ENCODE results near the gene PDLIM4. TPM values are rescaled to one million over a fixed set of nuclear protein-coding genes. Genes with fewer than 3 reads are reported as not detected.

Gene PDLIM4, protein sequence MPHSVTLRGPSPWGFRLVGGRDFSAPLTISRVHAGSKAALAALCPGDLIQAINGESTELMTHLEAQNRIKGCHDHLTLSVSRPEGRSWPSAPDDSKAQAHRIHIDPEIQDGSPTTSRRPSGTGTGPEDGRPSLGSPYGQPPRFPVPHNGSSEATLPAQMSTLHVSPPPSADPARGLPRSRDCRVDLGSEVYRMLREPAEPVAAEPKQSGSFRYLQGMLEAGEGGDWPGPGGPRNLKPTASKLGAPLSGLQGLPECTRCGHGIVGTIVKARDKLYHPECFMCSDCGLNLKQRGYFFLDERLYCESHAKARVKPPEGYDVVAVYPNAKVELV
- not detected in 2 replicates for polyA plus RNA-seq (2011; rRNA removed)
- polyA plus RNA-seq (2012; cell fraction: cytosol; rRNA removed), result 0.07 and 0.09 TPM in 2 replicates
- polyA plus RNA-seq (2012; cell fraction: nucleus; rRNA removed), result 0.42 and 0.56 TPM in 2 replicates
- polyA plus RNA-seq (2017; fragmentation: RNase III; extraction: RNeasy Plus Mini Kit Qiagen cat#74134 plus additional on column Dnase treatment), result 0.09 to 0.28 TPM (median 0.20 TPM) in 3 replicates
- polyA minus RNA-seq (2011; rRNA and poly(A)+ RNA removed), result 0.39 TPM in 1 of 2 replicates, not detected in the other

- FAIRE-seq, result no peak
- Histone ChIP-seq H3K4me2 (no peak within 1 kb of the TSS), H3K27ac (peak within 1 kb of the TSS in 1 of 2 experiments; percentile 54; a peak in 3 of 6 replicates), H3K9me3 (no peaks in the 10 kb centered on the region), H3K4me3 (no peak within 1 kb of the TSS), H3K4me1 (peaks cover 24% of the 10 kb centered on the region)
- WGBS (ENCODE audit: missing lambda C conversion rate), result 90% methylated on average over 48 of the region's 88 CpGs
- no peak for DNase-seq (ENCODE audit: low read depth in 1 of 2, low spot score in 1 of 2)
- ATAC-seq, result no peak
- POLR2A ChIA-PET, result no interaction called here
- TF ChIP-seq ZC3H11A (IDR thresholded peaks at IDR 0.05) (no peak), KDM5A (IDR thresholded peaks at IDR 0.05) (no peak), NR3C1 (IDR thresholded peaks at IDR 0.05) (no peak), EHF (CRISPR knock-in tag; IDR thresholded peaks at IDR 0.05) (no peak), BHLHE40 (IDR thresholded peaks at IDR 0.05; ENCODE audit: low read depth, low read length) (no peak), CEBPB (IDR thresholded peaks at IDR 0.05) (no peak), GATA3 (IDR thresholded peaks at IDR 0.05; ENCODE audit: borderline replicate concordance) (no peak), HDAC2 (IDR thresholded peaks at IDR 0.05) (no peak), HOXB5 (CRISPR knock-in tag; IDR thresholded peaks at IDR 0.05) (no peak)
- TF ChIP-seq, protein P1, sequence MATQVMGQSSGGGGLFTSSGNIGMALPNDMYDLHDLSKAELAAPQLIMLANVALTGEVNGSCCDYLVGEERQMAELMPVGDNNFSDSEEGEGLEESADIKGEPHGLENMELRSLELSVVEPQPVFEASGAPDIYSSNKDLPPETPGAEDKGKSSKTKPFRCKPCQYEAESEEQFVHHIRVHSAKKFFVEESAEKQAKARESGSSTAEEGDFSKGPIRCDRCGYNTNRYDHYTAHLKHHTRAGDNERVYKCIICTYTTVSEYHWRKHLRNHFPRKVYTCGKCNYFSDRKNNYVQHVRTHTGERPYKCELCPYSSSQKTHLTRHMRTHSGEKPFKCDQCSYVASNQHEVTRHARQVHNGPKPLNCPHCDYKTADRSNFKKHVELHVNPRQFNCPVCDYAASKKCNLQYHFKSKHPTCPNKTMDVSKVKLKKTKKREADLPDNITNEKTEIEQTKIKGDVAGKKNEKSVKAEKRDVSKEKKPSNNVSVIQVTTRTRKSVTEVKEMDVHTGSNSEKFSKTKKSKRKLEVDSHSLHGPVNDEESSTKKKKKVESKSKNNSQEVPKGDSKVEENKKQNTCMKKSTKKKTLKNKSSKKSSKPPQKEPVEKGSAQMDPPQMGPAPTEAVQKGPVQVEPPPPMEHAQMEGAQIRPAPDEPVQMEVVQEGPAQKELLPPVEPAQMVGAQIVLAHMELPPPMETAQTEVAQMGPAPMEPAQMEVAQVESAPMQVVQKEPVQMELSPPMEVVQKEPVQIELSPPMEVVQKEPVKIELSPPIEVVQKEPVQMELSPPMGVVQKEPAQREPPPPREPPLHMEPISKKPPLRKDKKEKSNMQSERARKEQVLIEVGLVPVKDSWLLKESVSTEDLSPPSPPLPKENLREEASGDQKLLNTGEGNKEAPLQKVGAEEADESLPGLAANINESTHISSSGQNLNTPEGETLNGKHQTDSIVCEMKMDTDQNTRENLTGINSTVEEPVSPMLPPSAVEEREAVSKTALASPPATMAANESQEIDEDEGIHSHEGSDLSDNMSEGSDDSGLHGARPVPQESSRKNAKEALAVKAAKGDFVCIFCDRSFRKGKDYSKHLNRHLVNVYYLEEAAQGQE (IDR thresholded peaks at IDR 0.05), result no peak
- CTCF ChIA-PET, result interaction anchor here (0.9 to 3.0 kb wide), 3 partner anchors 15 to 19 kb away, joined by 3 to 13 read pairs (median 5); no protein-coding TSS in a partner anchor
These were observed at the start of gene PDLIM4 for GRCh38 chr5:132257131-132258101. Gene PDLIM4 (plus strand): TSS chr5:132257696. CDS start chr5:132257735, 39 bp downstream.

GRCh38 chr5:132207778-132208177 is 49.7 kb upstream of the PDLIM4 start:
- FAIRE-seq (no peak), DNase-seq (ENCODE audit: low read depth in 1 of 2, low spot score in 1 of 2) (no peak), ATAC-seq (no peak)
- POLR2A ChIA-PET, result no interaction called here
- 79% methylated on average over 5 of the region's 5 CpGs for WGBS (ENCODE audit: missing lambda C conversion rate)
- Histone ChIP-seq H3K4me2 (no peak overlapping the region), H3K27ac (no peak overlapping the region), H3K4me1 (no peaks in the 10 kb centered on the region), H3K9me3 (no peaks in the 10 kb centered on the region), H3K4me3 (no peak overlapping the region)
- CTCF ChIA-PET, result interaction anchor here (1.0 kb wide), 1 partner anchor 144 kb away, joined by 3 read pairs; no protein-coding TSS in a partner anchor
- TF ChIP-seq, protein P1 (IDR thresholded peaks at IDR 0.05), result no peak
- TF ChIP-seq HMGXB4 (CRISPR knock-in tag; IDR thresholded peaks at IDR 0.05; ENCODE audit: borderline replicate concordance), result no peak
- no peak for TF ChIP-seq CEBPB (IDR thresholded peaks at IDR 0.05)

Measured in A549 (cell line).